H1 (cell line): ENCODE results near the gene ASMT. TPM values are rescaled to one million over a fixed set of nuclear protein-coding genes. Genes with fewer than 3 reads are reported as not detected.

Source experiments
- CTCF ChIA-PET: fragments of 300-600 bp; sonication (Branson Sonifier 250); formaldehyde crosslinking; loops from one replicate; lab custom pipeline; 2021; ENCODE audit not compliant: partially characterized antibody; lab: Charles Lee
- POLR2A ChIA-PET: fragments of 300-600 bp; sonication (Branson Sonifier 250); formaldehyde crosslinking; loops from one replicate; lab custom pipeline; 2021; ENCODE audit warnings: inconsistent platforms; ENCODE audit not compliant: partially characterized antibody; lab: Charles Lee
- DNase-seq, 2 experiments: peaks; one replicate each; pipeline versions ENCODE4 v3.0.0 to v3.0.0-alpha.2; 2010 to 2022; ENCODE audit warnings: low spot score in 2 of 2, low read depth in 1 of 2, mixed read lengths in 1 of 2
- FAIRE-seq: peaks from 2 replicates; lab custom pipeline; 2011; peaks lifted over from hg19 to GRCh38; lab: Jason Lieb, UNC
- H2AFZ ChIP-seq: 2 replicates; pipeline ENCODE4 v1.8.1; 2012; ENCODE audit warnings: low read length, inconsistent platforms
- H2AK5ac ChIP-seq: 2 replicates; pipeline ENCODE4 v1.6.1; 2013; ENCODE audit warnings: low read depth, low read length
- H2BK120ac ChIP-seq: replicated peaks from 2 replicates; pipeline ENCODE3; 2013; ENCODE audit warnings: low read depth, low read length, inconsistent platforms
- H2BK12ac ChIP-seq: 2 replicates; pipeline ENCODE4 v1.6.1; 2013; ENCODE audit warnings: low read depth, low read length
- H2BK15ac ChIP-seq: 2 replicates; pipeline ENCODE4 v1.6.1; 2013; ENCODE audit warnings: low read length
- H2BK20ac ChIP-seq: 2 replicates; pipeline ENCODE4 v1.6.1; 2013; ENCODE audit warnings: low read length
- H2BK5ac ChIP-seq: 2 replicates; pipeline ENCODE4 v1.6.1; 2013; ENCODE audit warnings: low read depth, low read length
- H3K14ac ChIP-seq: 2 replicates; pipeline ENCODE4 v1.6.1; 2013; ENCODE audit warnings: inconsistent platforms; ENCODE audit not compliant: insufficient read length
- H3K18ac ChIP-seq: 2 replicates; pipeline ENCODE4 v1.6.1; 2013; ENCODE audit warnings: low read length; ENCODE audit errors: extremely low read depth
- H3K23ac ChIP-seq: 2 replicates; pipeline ENCODE4 v1.6.1; 2013; ENCODE audit warnings: inconsistent platforms; ENCODE audit not compliant: insufficient read length
- H3K23me2 ChIP-seq: 2 replicates; pipeline ENCODE4 v1.6.1; 2013; ENCODE audit warnings: low read depth, low read length
- H3K27ac ChIP-seq: 2 replicates; pipeline ENCODE4 v1.6.1; 2011; ENCODE audit warnings: low read depth, low read length, inconsistent platforms
- H3K27me3 ChIP-seq, 4 experiments: replicated peaks in 1 of 4; 1 replicate in 1 of 4; 2 replicates in 3 of 4; pipeline versions ENCODE4 v1.6.1 to v1.8.1; 2011 to 2013; ENCODE audit warnings: low read length in 3 of 4, mild to moderate bottlenecking in 3 of 4, inconsistent platforms in 2 of 4, mixed read lengths in 2 of 4, moderate library complexity in 1 of 4; ENCODE audit not compliant: control insufficient read depth in 3 of 4, insufficient read depth in 3 of 4; ENCODE audit errors: extremely low read depth in 1 of 4
- H3K36me3 ChIP-seq, 4 experiments: 2 replicates each; pipeline versions ENCODE4 v1.6.1 to v1.8.1; 2011 to 2013; ENCODE audit warnings: mild to moderate bottlenecking in 4 of 4, low read length in 3 of 4, moderate library complexity in 2 of 4, control low read depth in 1 of 4, inconsistent platforms in 1 of 4; ENCODE audit not compliant: insufficient read depth in 4 of 4, control insufficient read depth in 2 of 4
- H3K4ac ChIP-seq: replicated peaks from 2 replicates; pipeline ENCODE3; 2013; ENCODE audit warnings: low read length, low read depth, mixed read lengths, inconsistent platforms; ENCODE audit not compliant: insufficient read length
- H3K4me1 ChIP-seq, 4 experiments: replicated peaks in 1 of 4; 1 replicate in 1 of 4; 2 replicates in 3 of 4; pipeline versions ENCODE4 v1.6.1 to v1.8.1; 2011 to 2013; ENCODE audit warnings: low read length in 3 of 4, inconsistent platforms in 2 of 4, mixed read lengths in 1 of 4; ENCODE audit not compliant: insufficient read depth in 4 of 4, control insufficient read depth in 3 of 4
- H3K4me2 ChIP-seq, 2 experiments: 2 replicates each; pipeline versions ENCODE4 v1.6.1 to v1.8.1; 2011 to 2013; ENCODE audit warnings: low read depth in 2 of 2, low read length in 2 of 2, control low read depth in 1 of 2, inconsistent platforms in 1 of 2, mild to moderate bottlenecking in 1 of 2; ENCODE audit not compliant: insufficient read depth in 1 of 2
- H3K4me3 ChIP-seq, 4 experiments: fragments of 200-600, 300-600 bp in 1 of 4; sonication (generic), shearing (Covaris generic), sonication (Bioruptor Twin) in 1 of 4; 2 replicates each; pipeline versions ENCODE4 v1.5.1 to v1.8.1; 2011 to 2016; ENCODE audit warnings: low read length in 4 of 4, low read depth in 3 of 4, control low read depth in 2 of 4, inconsistent platforms in 2 of 4, mild to moderate bottlenecking in 2 of 4, mixed read lengths in 1 of 4, moderate library complexity in 1 of 4; ENCODE audit not compliant: insufficient read depth in 2 of 4; ENCODE audit errors: extremely low read depth in 1 of 4
- H3K56ac ChIP-seq: replicated peaks from 2 replicates; pipeline ENCODE3; 2013; ENCODE audit warnings: low read depth, mild to moderate bottlenecking, mixed read lengths, low read length, inconsistent platforms; ENCODE audit not compliant: insufficient read length
- H3K79me1 ChIP-seq: 2 replicates; pipeline ENCODE4 v1.6.1; 2013; ENCODE audit warnings: low read depth, low read length, control low read depth
- H3K79me2 ChIP-seq, 2 experiments: 2 replicates each; pipeline versions ENCODE4 v1.6.1 to v1.8.1; 2012 to 2013; ENCODE audit warnings: low read length in 2 of 2, mild to moderate bottlenecking in 2 of 2, inconsistent platforms in 1 of 2; ENCODE audit not compliant: insufficient read depth in 2 of 2, control insufficient read depth in 1 of 2
- H3K9ac ChIP-seq, 4 experiments: replicated peaks in 1 of 4; 1 replicate in 1 of 4; 2 replicates in 3 of 4; pipeline versions ENCODE4 v1.6.1 to v1.8.1; 2011 to 2013; ENCODE audit warnings: low read depth in 3 of 4, low read length in 3 of 4, control low read depth in 2 of 4, mild to moderate bottlenecking in 2 of 4, moderate library complexity in 2 of 4, inconsistent platforms in 1 of 4; ENCODE audit errors: extremely low read depth in 1 of 4
- H3K9me3 ChIP-seq, 2 experiments: 2 replicates each; pipeline versions ENCODE4 v1.6.1 to v1.8.1; 2012 to 2013; ENCODE audit warnings: mild to moderate bottlenecking in 2 of 2, moderate library complexity in 2 of 2, control low read depth in 1 of 2, inconsistent platforms in 1 of 2, low read depth in 1 of 2, low read length in 1 of 2, mixed read lengths in 1 of 2; ENCODE audit not compliant: insufficient read depth in 2 of 2
- H4K20me1 ChIP-seq, 2 experiments: replicated peaks in 1 of 2; 2 replicates each; pipeline versions ENCODE3 to v1.8.1; 2011 to 2013; ENCODE audit warnings: inconsistent platforms in 2 of 2, low read length in 2 of 2, mild to moderate bottlenecking in 1 of 2; ENCODE audit not compliant: insufficient read depth in 2 of 2, control insufficient read depth in 1 of 2
- H4K5ac ChIP-seq: 2 replicates; pipeline ENCODE4 v1.6.1; 2013; ENCODE audit warnings: low read length, low read depth, mixed read lengths, inconsistent platforms; ENCODE audit not compliant: insufficient read length
- H4K8ac ChIP-seq: 2 replicates; pipeline ENCODE4 v1.8.0; 2013; ENCODE audit warnings: mild to moderate bottlenecking, moderate library complexity, low read length, inconsistent platforms; ENCODE audit not compliant: insufficient read depth; ENCODE audit errors: extremely low read depth
- H4K91ac ChIP-seq: replicated peaks from 2 replicates; pipeline ENCODE3; 2013; ENCODE audit warnings: low read length, mixed read lengths, inconsistent platforms; ENCODE audit not compliant: insufficient read length
- CBX5 ChIP-seq: fragments of 300-800, 300-1000 bp; sonication (generic); IDR thresholded peaks from 2 replicates; pipeline ENCODE4 v1.7.1; 2016; ENCODE audit warnings: antibody characterized with exemption, low read length, low read depth
- CHD1 ChIP-seq: IDR thresholded peaks from 2 replicates; pipeline ENCODE4 v1.6.1; 2012; ENCODE audit warnings: low read depth, low read length, improper control_type of control experiment
- CTBP2 ChIP-seq: IDR thresholded peaks from 2 replicates; pipeline ENCODE4 v1.7.0; 2011; ENCODE audit warnings: borderline replicate concordance, mild to moderate bottlenecking, moderate library complexity, mixed read lengths, low read length; ENCODE audit not compliant: insufficient read depth, insufficient read length
- EGR1 ChIP-seq: IDR thresholded peaks from 2 replicates; pipeline ENCODE4 v1.6.1; 2011; ENCODE audit warnings: low read depth, low read length, borderline replicate concordance
- KDM1A ChIP-seq: fragments of 200-600, 300-600 bp; sonication (generic); IDR thresholded peaks from 2 replicates; pipeline ENCODE4 v1.7.1; 2016; ENCODE audit warnings: mild to moderate bottlenecking, low read length, borderline replicate concordance
- MAX ChIP-seq: IDR thresholded peaks from 2 replicates; pipeline ENCODE4 v1.6.1; 2012; ENCODE audit warnings: inconsistent platforms
- NANOG ChIP-seq: IDR thresholded peaks from 2 replicates; pipeline ENCODE4 v1.6.1; 2011; ENCODE audit warnings: low read length, low read depth, mild to moderate bottlenecking, inconsistent platforms; ENCODE audit not compliant: insufficient read depth, poor library complexity, severe bottlenecking
- RNF2 ChIP-seq: fragments of 200-900, 300-1000 bp; sonication (generic); IDR thresholded peaks from 2 replicates; pipeline ENCODE4 v1.7.1; 2016; ENCODE audit warnings: borderline replicate concordance, low read depth, mild to moderate bottlenecking, antibody characterized with exemption, low read length; ENCODE audit not compliant: poor library complexity, severe bottlenecking; ENCODE audit errors: missing control alignments
- RXRA ChIP-seq: IDR thresholded peaks from 2 replicates; pipeline ENCODE4 v1.6.1; 2011; ENCODE audit warnings: low read depth, mild to moderate bottlenecking, low read length, moderate library complexity; ENCODE audit not compliant: insufficient read depth
- SAP30 ChIP-seq: fragments of 300-600 bp; sonication (generic); IDR thresholded peaks from 2 replicates; pipeline ENCODE4 v1.7.1; 2012; ENCODE audit warnings: low read length, moderate library complexity, mild to moderate bottlenecking, inconsistent platforms; ENCODE audit not compliant: insufficient read depth, insufficient replicate concordance
- SIX5 ChIP-seq: IDR thresholded peaks from 2 replicates; pipeline ENCODE4 v1.6.1; 2011; ENCODE audit warnings: mild to moderate bottlenecking, low read depth, low read length
- TBP ChIP-seq: IDR thresholded peaks from 2 replicates; pipeline ENCODE4 v1.6.1; 2011; ENCODE audit warnings: low read depth, low read length, improper control_type of control experiment
- TCF12 ChIP-seq: IDR thresholded peaks from 2 replicates; pipeline ENCODE4 v1.6.1; 2011; ENCODE audit warnings: low read depth, mild to moderate bottlenecking, low read length
- WGBS, 2 experiments: shearing (Covaris generic) in 1 of 2; methylation state at CpG; one replicate each; pipeline versions ENCODE4 v1.1.6 to v1.1.7; 2013 to 2015; ENCODE audit warnings: low lambda C conversion rate in 2 of 2, mixed read lengths in 2 of 2, inconsistent platforms in 1 of 2, low coverage in 1 of 2, missing lambda C conversion rate in 1 of 2; ENCODE audit not compliant: insufficient replicate concordance in 2 of 2, insufficient coverage in 1 of 2, insufficient read length in 1 of 2; ENCODE audit errors: extremely low coverage in 1 of 2, missing lambda C conversion rate in 1 of 2; 5-methylcytosine and 5-hydroxymethylcytosine counted together
- polyA plus RNA-seq, 7 experiments: library from polyadenylated mRNA; depleted of rRNA in 3 of 7; stranded (reverse) in 5 of 7; unstranded in 2 of 7; fragments of >200 nt in 5 of 7; fragments of 200-250 nt in 2 of 7; gene quantifications; 1 replicate in 5 of 7; 2 replicates in 1 of 7; 4 replicates in 1 of 7; pipeline versions ENCODE4 v1.2.1 to v1.2.3, GENCODE V29; 2011 to 2013; ENCODE audit warnings: missing spikeins in 2 of 7, mixed read lengths in 2 of 7
- total RNA-seq: library from RNA; stranded (reverse); fragmentation: NEBNext Ultra II Directional; extraction: Animal tissue kit (Norgen Biotek cat#: 25700); gene quantifications from 2 replicates; pipeline ENCODE4 v1.2.1, GENCODE V29; 2021

ASMT gene
- total and polyA plus RNA-seq, 2 of the 8 experiments (the other 6 are each of a cell fraction or from before 2014, with no cell fraction given) = 1.5 to 3.1 TPM

GRCh38 chrX:1649621-1650020 is 34.8 kb downstream of the ASMT start:
- peak overlapping the region in 1 of 4 experiments; percentile 46; a peak in 4 of 8 replicates for H3K4me3 ChIP-seq
- H3K79me2 ChIP-seq = no peaks in the 10 kb centered on the region
- no peak overlapping the region for H3K23ac ChIP-seq
- no peak overlapping the region for H3K56ac ChIP-seq
- peak; percentile 75 for FAIRE-seq
- H2BK20ac ChIP-seq = no peak overlapping the region
- no peaks in the 10 kb centered on the region for H4K20me1 ChIP-seq
- H4K5ac ChIP-seq = no peak overlapping the region
- no peak overlapping the region for H2AFZ ChIP-seq
- DNase-seq = peak; percentile 54 to 60
- H3K18ac ChIP-seq = no peak overlapping the region; the same call in 1 of the 2 replicates
- no peak overlapping the region for H3K9ac ChIP-seq
- peak overlapping the region; percentile 37 to 62; a peak in 3 of 4 replicates for H3K4me2 ChIP-seq
- WGBS, 2 experiments = 4% methylated on average over 7 of the region's 8 CpGs; no CpG with 5 or more reads in 1 of the 2 experiments
- peaks cover 7 to 9% of the 10 kb centered on the region in 2 experiments for H3K9me3 ChIP-seq
- H2BK120ac ChIP-seq = no peak overlapping the region
- peaks cover 0 to 2% (median 0%) of the 10 kb centered on the region in 4 experiments; a peak in 2 of 7 replicates for H3K4me1 ChIP-seq
- H4K91ac ChIP-seq = no peak overlapping the region
- H3K36me3 ChIP-seq = no peaks in the 10 kb centered on the region
- CTCF ChIA-PET = no interaction called here
- POLR2A ChIA-PET = no interaction called here
- H3K79me1 ChIP-seq = no peaks in the 10 kb centered on the region
- no peak overlapping the region for H3K14ac ChIP-seq
- no peak overlapping the region for H2AK5ac ChIP-seq
- no peaks in the 10 kb centered on the region; the same call in 1 of the 2 replicates for H3K23me2 ChIP-seq
- no peak overlapping the region for H4K8ac ChIP-seq
- H3K4ac ChIP-seq = no peak overlapping the region
- H3K27ac ChIP-seq = no peak overlapping the region
- H2BK5ac ChIP-seq = no peak overlapping the region
- no peak overlapping the region for H2BK12ac ChIP-seq
- no peaks in the 10 kb centered on the region; a peak in 1 of 7 replicates for H3K27me3 ChIP-seq
- no peak overlapping the region for H2BK15ac ChIP-seq
- TF ChIP-seq RNF2 = no peak
- TF ChIP-seq KDM1A = no peak
- TF ChIP-seq MAX = no peak
- no peak for TF ChIP-seq CHD1
- TF ChIP-seq SAP30 = no peak
- peak; percentile 9; the same call in 1 of the 2 replicates for TF ChIP-seq TCF12
- no peak for TF ChIP-seq TBP
- no peak for TF ChIP-seq CTBP2
- no peak for TF ChIP-seq RXRA
- TF ChIP-seq NANOG = peak; percentile 71
- no peak for TF ChIP-seq CBX5
- TF ChIP-seq EGR1 = no peak
- peak; percentile 41; the same call in 1 of the 2 replicates for TF ChIP-seq SIX5
